ENCODE data around the gene MAGI3.

Gene MAGI3

DNA sequence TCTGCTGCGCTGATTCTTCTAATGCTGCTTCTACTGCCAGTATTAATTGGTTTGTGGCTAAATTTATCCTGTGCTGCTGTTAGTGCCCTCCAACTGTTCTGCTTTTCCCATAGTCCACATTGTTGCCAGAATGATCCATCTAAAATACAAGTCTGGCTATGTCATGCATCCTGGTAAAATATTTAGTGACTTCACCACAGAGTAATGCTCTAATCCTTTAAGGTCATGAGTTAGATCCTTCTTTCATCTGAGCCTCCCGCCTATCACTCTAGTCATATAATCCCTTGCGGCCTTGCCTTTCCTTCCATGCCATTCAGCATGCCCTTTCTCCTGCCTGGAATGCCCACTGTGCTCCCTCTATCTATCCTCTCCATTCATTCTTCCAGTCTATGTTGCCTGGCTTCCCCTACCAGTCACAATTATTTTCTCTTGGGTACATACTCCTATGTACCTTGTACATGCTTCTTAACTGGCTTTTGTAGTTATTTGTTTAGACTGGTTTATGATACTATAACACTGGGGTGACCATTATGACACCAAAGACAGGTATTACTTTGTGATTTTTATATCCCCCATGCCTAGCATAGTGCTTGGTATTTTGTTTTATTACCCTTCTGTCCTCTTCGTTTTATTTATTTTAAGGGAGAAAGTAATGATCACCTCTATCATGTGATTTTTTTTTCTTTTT is 144.0 kb downstream of the MAGI3 start:
- peaks cover 0 to 11% of the 10 kb centered on the region in 2 donors for H3K4me1 ChIP-seq (ENCODE audit: control insufficient read depth in 2 of 2, insufficient read depth in 2 of 2, low read length in 2 of 2)
- H3K9ac ChIP-seq (ENCODE audit: low read depth in 1 of 2, low read length in 2 of 2) = no peak overlapping the region
- no peaks in the 10 kb centered on the region for H3K9me3 ChIP-seq (ENCODE audit: control insufficient read depth in 2 of 2, low read length in 2 of 2)
- H3K27me3 ChIP-seq (ENCODE audit: control insufficient read depth in 2 of 2, insufficient read depth in 2 of 2, low read length in 2 of 2) = no peaks in the 10 kb centered on the region
- peak overlapping the region in 1 of 2 donors; percentile 20 for H3K27ac ChIP-seq (ENCODE audit: low read depth in 2 of 2, low read length in 2 of 2)
- no peak overlapping the region for H3K4me3 ChIP-seq (ENCODE audit: low read length in 2 of 2)
- H3K36me3 ChIP-seq (ENCODE audit: control insufficient read depth in 2 of 2, insufficient read depth in 2 of 2, low read length in 2 of 2) = no peaks in the 10 kb centered on the region

- H3K4me3 ChIP-seq (ENCODE audit: low read length in 2 of 2) = no peak overlapping the region
- no peaks in the 10 kb centered on the region for H3K9me3 ChIP-seq (ENCODE audit: control insufficient read depth in 2 of 2, low read length in 2 of 2)
- no peak overlapping the region for H3K27ac ChIP-seq (ENCODE audit: low read depth in 2 of 2, low read length in 2 of 2)
- no peaks in the 10 kb centered on the region for H3K36me3 ChIP-seq (ENCODE audit: control insufficient read depth in 2 of 2, insufficient read depth in 2 of 2, low read length in 2 of 2)
- H3K9ac ChIP-seq (ENCODE audit: low read depth in 1 of 2, low read length in 2 of 2) = no peak overlapping the region
- H3K27me3 ChIP-seq (ENCODE audit: control insufficient read depth in 2 of 2, insufficient read depth in 2 of 2, low read length in 2 of 2) = no peaks in the 10 kb centered on the region
- H3K4me1 ChIP-seq (ENCODE audit: control insufficient read depth in 2 of 2, insufficient read depth in 2 of 2, low read length in 2 of 2) = peaks cover 0 to 11% of the 10 kb centered on the region in 2 donors
Measured at GRCh38 chr1:113534875-113535274, 144.6 kb downstream of the MAGI3 start.

- Histone ChIP-seq H3K27me3 (ENCODE audit: control insufficient read depth in 2 of 2, insufficient read depth in 2 of 2, low read length in 2 of 2) (no peaks in the 10 kb centered on the region), H3K36me3 (ENCODE audit: control insufficient read depth in 2 of 2, insufficient read depth in 2 of 2, low read length in 2 of 2) (no peaks in the 10 kb centered on the region), H3K9ac (ENCODE audit: low read depth in 1 of 2, low read length in 2 of 2) (no peak overlapping the region), H3K4me1 (ENCODE audit: control insufficient read depth in 2 of 2, insufficient read depth in 2 of 2, low read length in 2 of 2) (peaks cover 4 to 15% of the 10 kb centered on the region in 2 donors), H3K4me3 (ENCODE audit: low read length in 2 of 2) (no peak overlapping the region), H3K9me3 (ENCODE audit: control insufficient read depth in 2 of 2, low read length in 2 of 2) (no peaks in the 10 kb centered on the region), H3K27ac (ENCODE audit: low read depth in 2 of 2, low read length in 2 of 2) (no peak overlapping the region)
Measured at GRCh38 chr1:113536182-113536780, 146.0 kb downstream of the MAGI3 start.

DNA sequence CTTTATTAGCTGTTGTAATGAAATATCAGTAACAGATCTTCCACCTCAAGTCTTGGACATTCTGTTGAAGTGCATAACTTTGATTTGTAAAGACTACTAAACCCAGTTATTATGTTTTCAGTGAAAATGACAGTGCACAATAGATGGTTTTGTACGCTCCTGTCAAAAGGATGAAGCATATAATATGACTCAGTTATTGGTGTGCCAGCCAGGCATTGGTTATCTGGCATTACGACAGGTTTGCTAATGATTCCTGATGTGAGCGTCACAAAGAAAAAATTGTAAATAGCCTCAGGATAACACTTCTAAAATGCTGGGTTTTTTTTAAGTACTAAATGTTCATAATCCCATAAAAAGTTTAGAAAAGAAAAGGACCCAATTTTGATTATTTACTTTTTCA is 147.9 kb downstream of the MAGI3 start:
- H3K4me3 ChIP-seq (ENCODE audit: low read length in 2 of 2) = no peak overlapping the region
- no peak overlapping the region for H3K27ac ChIP-seq (ENCODE audit: low read depth in 2 of 2, low read length in 2 of 2)
- no peak overlapping the region for H3K9ac ChIP-seq (ENCODE audit: low read depth in 1 of 2, low read length in 2 of 2)
- no peaks in the 10 kb centered on the region for H3K9me3 ChIP-seq (ENCODE audit: control insufficient read depth in 2 of 2, low read length in 2 of 2)
- no peaks in the 10 kb centered on the region for H3K27me3 ChIP-seq (ENCODE audit: control insufficient read depth in 2 of 2, insufficient read depth in 2 of 2, low read length in 2 of 2)
- no peaks in the 10 kb centered on the region for H3K36me3 ChIP-seq (ENCODE audit: control insufficient read depth in 2 of 2, insufficient read depth in 2 of 2, low read length in 2 of 2)
- peaks cover 4 to 23% of the 10 kb centered on the region in 2 donors for H3K4me1 ChIP-seq (ENCODE audit: control insufficient read depth in 2 of 2, insufficient read depth in 2 of 2, low read length in 2 of 2)

- Histone ChIP-seq H3K27ac (ENCODE audit: low read depth in 2 of 2, low read length in 2 of 2) (peak overlapping the region in 1 of 2 donors; percentile 37), H3K4me1 (ENCODE audit: control insufficient read depth in 2 of 2, insufficient read depth in 2 of 2, low read length in 2 of 2) (peaks cover 4 to 12% of the 10 kb centered on the region in 2 donors), H3K4me3 (ENCODE audit: low read length in 2 of 2) (peak overlapping the region in 1 of 2 donors; percentile 4), H3K9ac (ENCODE audit: low read depth in 1 of 2, low read length in 2 of 2) (no peak overlapping the region), H3K9me3 (ENCODE audit: control insufficient read depth in 2 of 2, low read length in 2 of 2) (no peaks in the 10 kb centered on the region), H3K27me3 (ENCODE audit: control insufficient read depth in 2 of 2, insufficient read depth in 2 of 2, low read length in 2 of 2) (no peaks in the 10 kb centered on the region), H3K36me3 (ENCODE audit: control insufficient read depth in 2 of 2, insufficient read depth in 2 of 2, low read length in 2 of 2) (no peaks in the 10 kb centered on the region)
Measured at GRCh38 chr1:113540335-113540734, 150.0 kb downstream of the MAGI3 start.

DNA sequence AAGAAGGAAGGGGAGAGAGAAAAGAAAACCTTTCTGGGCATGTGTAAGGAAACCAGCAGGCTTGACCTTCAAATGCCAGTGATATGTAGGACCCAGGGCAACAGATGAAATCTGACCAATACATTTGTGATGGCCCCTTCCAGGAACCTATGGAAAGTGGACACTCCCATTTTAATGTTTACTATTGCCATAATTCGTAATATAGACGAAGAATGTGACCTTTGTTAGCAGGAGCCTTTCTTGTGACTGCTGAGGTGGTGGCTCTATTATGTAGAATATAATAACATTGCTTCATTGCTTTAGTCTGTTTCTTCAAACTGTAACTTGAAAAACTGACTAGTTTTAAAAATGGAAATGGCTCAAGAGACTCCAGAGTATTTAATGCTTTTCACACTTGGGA is 150.8 kb downstream of the MAGI3 start:
- no peak overlapping the region for H3K4me3 ChIP-seq (ENCODE audit: low read length in 2 of 2)
- peaks cover 4 to 12% of the 10 kb centered on the region in 2 donors for H3K4me1 ChIP-seq (ENCODE audit: control insufficient read depth in 2 of 2, insufficient read depth in 2 of 2, low read length in 2 of 2)
- no peak overlapping the region for H3K9ac ChIP-seq (ENCODE audit: low read depth in 1 of 2, low read length in 2 of 2)
- no peaks in the 10 kb centered on the region for H3K9me3 ChIP-seq (ENCODE audit: control insufficient read depth in 2 of 2, low read length in 2 of 2)
- H3K36me3 ChIP-seq (ENCODE audit: control insufficient read depth in 2 of 2, insufficient read depth in 2 of 2, low read length in 2 of 2) = no peaks in the 10 kb centered on the region
- no peaks in the 10 kb centered on the region for H3K27me3 ChIP-seq (ENCODE audit: control insufficient read depth in 2 of 2, insufficient read depth in 2 of 2, low read length in 2 of 2)
- peak overlapping the region in 1 of 2 donors; percentile 5 for H3K27ac ChIP-seq (ENCODE audit: low read depth in 2 of 2, low read length in 2 of 2)

DNA sequence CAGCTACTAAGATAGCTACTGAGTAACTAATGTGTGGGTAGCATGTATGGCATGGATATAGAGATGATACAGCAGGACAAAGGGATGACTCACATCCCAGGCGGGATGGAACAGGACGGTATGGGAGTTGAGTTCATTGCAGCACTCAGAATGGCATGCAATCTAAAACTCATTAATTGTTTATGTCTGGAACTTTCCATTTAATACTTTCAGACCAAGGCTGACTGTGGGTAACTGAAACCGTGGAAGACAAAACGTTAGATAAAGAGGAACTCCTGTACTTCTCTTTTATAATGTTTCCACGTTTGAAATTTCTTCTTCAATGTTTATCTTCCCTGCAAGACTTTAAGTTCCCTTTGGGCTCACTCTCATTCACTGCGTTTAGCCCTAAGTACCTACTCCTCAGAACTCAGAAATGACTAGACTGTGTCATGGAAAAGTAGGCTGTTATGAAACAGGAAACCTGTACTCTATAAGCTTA is 151.9 kb downstream of the MAGI3 start:
- Histone ChIP-seq H3K4me3 (ENCODE audit: low read length in 2 of 2) (no peak overlapping the region), H3K27ac (ENCODE audit: low read depth in 2 of 2, low read length in 2 of 2) (no peak overlapping the region), H3K27me3 (ENCODE audit: control insufficient read depth in 2 of 2, insufficient read depth in 2 of 2, low read length in 2 of 2) (no peaks in the 10 kb centered on the region), H3K4me1 (ENCODE audit: control insufficient read depth in 2 of 2, insufficient read depth in 2 of 2, low read length in 2 of 2) (peaks cover 4 to 12% of the 10 kb centered on the region in 2 donors), H3K36me3 (ENCODE audit: control insufficient read depth in 2 of 2, insufficient read depth in 2 of 2, low read length in 2 of 2) (no peaks in the 10 kb centered on the region), H3K9me3 (ENCODE audit: control insufficient read depth in 2 of 2, low read length in 2 of 2) (no peaks in the 10 kb centered on the region), H3K9ac (ENCODE audit: low read depth in 1 of 2, low read length in 2 of 2) (no peak overlapping the region)

DNA sequence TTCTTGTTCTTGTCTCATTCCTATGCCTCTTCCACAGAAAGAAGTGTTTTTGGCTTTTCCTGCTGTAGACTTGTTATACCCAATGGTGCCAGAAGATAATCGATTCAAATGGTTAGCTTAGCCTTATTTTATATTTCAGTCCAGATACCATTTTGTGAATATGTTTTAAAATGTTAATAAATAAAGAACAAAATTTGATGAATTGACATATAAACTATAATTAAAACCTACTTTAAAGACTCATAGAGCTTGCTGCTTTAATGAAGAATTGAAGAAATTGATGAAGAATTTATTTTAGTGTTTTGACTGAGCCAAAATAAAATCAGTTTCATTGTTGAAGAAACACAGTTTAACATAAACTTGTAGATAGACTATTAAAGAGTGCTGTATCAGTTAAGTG is 152.8 kb downstream of the MAGI3 start:
- Histone ChIP-seq H3K27ac (ENCODE audit: low read depth in 2 of 2, low read length in 2 of 2) (no peak overlapping the region), H3K27me3 (ENCODE audit: control insufficient read depth in 2 of 2, insufficient read depth in 2 of 2, low read length in 2 of 2) (no peaks in the 10 kb centered on the region), H3K9ac (ENCODE audit: low read depth in 1 of 2, low read length in 2 of 2) (no peak overlapping the region), H3K36me3 (ENCODE audit: control insufficient read depth in 2 of 2, insufficient read depth in 2 of 2, low read length in 2 of 2) (no peaks in the 10 kb centered on the region), H3K9me3 (ENCODE audit: control insufficient read depth in 2 of 2, low read length in 2 of 2) (no peaks in the 10 kb centered on the region), H3K4me1 (ENCODE audit: control insufficient read depth in 2 of 2, insufficient read depth in 2 of 2, low read length in 2 of 2) (peaks cover 4 to 12% of the 10 kb centered on the region in 2 donors), H3K4me3 (ENCODE audit: low read length in 2 of 2) (no peak overlapping the region)

GRCh38 chr1:113545210-113545609 is 154.9 kb downstream of the MAGI3 start:
- H3K36me3 ChIP-seq (ENCODE audit: control insufficient read depth in 2 of 2, insufficient read depth in 2 of 2, low read length in 2 of 2) = no peaks in the 10 kb centered on the region
- H3K27me3 ChIP-seq (ENCODE audit: control insufficient read depth in 2 of 2, insufficient read depth in 2 of 2, low read length in 2 of 2) = no peaks in the 10 kb centered on the region
- no peaks in the 10 kb centered on the region for H3K9me3 ChIP-seq (ENCODE audit: control insufficient read depth in 2 of 2, low read length in 2 of 2)
- H3K4me3 ChIP-seq (ENCODE audit: low read length in 2 of 2) = no peak overlapping the region
- H3K27ac ChIP-seq (ENCODE audit: low read depth in 2 of 2, low read length in 2 of 2) = no peak overlapping the region
- H3K9ac ChIP-seq (ENCODE audit: low read depth in 1 of 2, low read length in 2 of 2) = no peak overlapping the region
- peaks cover 4 to 10% of the 10 kb centered on the region in 2 donors for H3K4me1 ChIP-seq (ENCODE audit: control insufficient read depth in 2 of 2, insufficient read depth in 2 of 2, low read length in 2 of 2)

- peaks cover 2 to 8% of the 10 kb centered on the region in 2 donors for H3K4me1 ChIP-seq (ENCODE audit: control insufficient read depth in 2 of 2, insufficient read depth in 2 of 2, low read length in 2 of 2)
- no peak overlapping the region for H3K9ac ChIP-seq (ENCODE audit: low read depth in 1 of 2, low read length in 2 of 2)
- no peaks in the 10 kb centered on the region for H3K9me3 ChIP-seq (ENCODE audit: control insufficient read depth in 2 of 2, low read length in 2 of 2)
- H3K4me3 ChIP-seq (ENCODE audit: low read length in 2 of 2) = no peak overlapping the region
- H3K27me3 ChIP-seq (ENCODE audit: control insufficient read depth in 2 of 2, insufficient read depth in 2 of 2, low read length in 2 of 2) = no peaks in the 10 kb centered on the region
- H3K36me3 ChIP-seq (ENCODE audit: control insufficient read depth in 2 of 2, insufficient read depth in 2 of 2, low read length in 2 of 2) = no peaks in the 10 kb centered on the region
- H3K27ac ChIP-seq (ENCODE audit: low read depth in 2 of 2, low read length in 2 of 2) = no peak overlapping the region
Measured at GRCh38 chr1:113545626-113546025, 155.3 kb downstream of the MAGI3 start.

Data from mucosa of rectum (tissue), 2 donors.